ENCODE data around the gene LVRN. TPM values are rescaled to one million over a fixed set of nuclear protein-coding genes. Genes with fewer than 3 reads are reported as not detected.

Gene LVRN
- total and polyA plus RNA-seq, 2 donors (not counting 3 experiments of a cell fraction or from before 2014, with no cell fraction given), result 0.11 to 0.38 TPM

DNA sequence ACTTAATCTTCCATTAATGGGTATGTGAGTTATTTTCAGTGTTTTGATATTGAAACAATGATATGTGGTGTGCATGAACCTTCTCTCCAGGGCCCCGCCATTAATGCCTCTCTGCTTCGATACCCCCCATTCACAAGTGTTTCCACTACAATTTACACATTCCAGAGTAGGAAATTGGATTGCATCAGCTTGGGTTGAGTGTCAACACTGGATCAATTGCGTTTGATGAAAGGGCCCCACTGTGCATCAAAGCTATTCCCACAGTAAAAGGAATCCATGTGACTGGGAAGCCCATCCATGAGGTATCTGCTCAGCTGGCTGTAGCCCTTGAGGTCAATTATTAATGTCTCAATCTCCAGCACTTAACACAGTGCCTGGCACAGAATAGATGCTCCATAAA is 17.8 kb upstream of the LVRN start:
- H3K27me3 ChIP-seq (ENCODE audit: control insufficient read depth in 2 of 2, insufficient read depth in 2 of 2, low read length in 2 of 2), result no peaks in the 10 kb centered on the region
- H3K4me3 ChIP-seq (replicated peaks in 1 of 3; ENCODE audit: insufficient read depth in 1 of 3, low read depth in 1 of 3, low read length in 3 of 3), result no peak overlapping the region
- no peaks in the 10 kb centered on the region for H4K20me1 ChIP-seq (replicated peaks; ENCODE audit: control insufficient read depth, extremely low read depth, insufficient read depth, low read length)
- H3K9ac ChIP-seq (replicated peaks; ENCODE audit: extremely low read depth, insufficient read depth, low read length), result no peak overlapping the region
- H3K9me1 ChIP-seq (replicated peaks; ENCODE audit: control insufficient read depth, extremely low read depth, insufficient read depth, low read length), result no peaks in the 10 kb centered on the region
- H3K4me1 ChIP-seq (ENCODE audit: control insufficient read depth, extremely low read depth, insufficient read depth, low read length), result no peaks in the 10 kb centered on the region
- H3K36me3 ChIP-seq (ENCODE audit: control insufficient read depth in 2 of 2, extremely low read depth in 1 of 2, insufficient read depth in 2 of 2, low read length in 2 of 2), result no peaks in the 10 kb centered on the region
- H3K79me2 ChIP-seq (ENCODE audit: control insufficient read depth, insufficient read depth, low read length), result no peaks in the 10 kb centered on the region
- no peak overlapping the region for H3K4me2 ChIP-seq (ENCODE audit: insufficient read depth, low read length)
- dilution Hi-C loops (cut with MboI; ENCODE audit: extremely low pct_ligation_motif_present, low sequenced_read_pairs), result no loop called here
- CTCF ChIA-PET, result interaction anchor here (0.9 to 1.1 kb wide), 2 partner anchors 9 to 10 kb away, joined by 3 read pairs; no protein-coding TSS in a partner anchor
- POLR2A ChIA-PET, result no interaction called here
- no peak overlapping the region for H2AFZ ChIP-seq (ENCODE audit: low read depth, low read length)
- TF ChIP-seq POLR2AphosphoS5 (IDR thresholded peaks at IDR 0.05; ENCODE audit: insufficient read depth, low read depth, low read length) (no peak), POLR2A (IDR thresholded peaks at IDR 0.05; ENCODE audit: low read depth, low read length) (no peak), EZH2 (IDR thresholded peaks at IDR 0.05; ENCODE audit: borderline replicate concordance, low read depth, low read length, severe bottlenecking) (no peak), JUN (IDR thresholded peaks at IDR 0.05; ENCODE audit: borderline replicate concordance, insufficient read depth, insufficient read length, low read depth) (no peak)
- TF ChIP-seq, protein P1, sequence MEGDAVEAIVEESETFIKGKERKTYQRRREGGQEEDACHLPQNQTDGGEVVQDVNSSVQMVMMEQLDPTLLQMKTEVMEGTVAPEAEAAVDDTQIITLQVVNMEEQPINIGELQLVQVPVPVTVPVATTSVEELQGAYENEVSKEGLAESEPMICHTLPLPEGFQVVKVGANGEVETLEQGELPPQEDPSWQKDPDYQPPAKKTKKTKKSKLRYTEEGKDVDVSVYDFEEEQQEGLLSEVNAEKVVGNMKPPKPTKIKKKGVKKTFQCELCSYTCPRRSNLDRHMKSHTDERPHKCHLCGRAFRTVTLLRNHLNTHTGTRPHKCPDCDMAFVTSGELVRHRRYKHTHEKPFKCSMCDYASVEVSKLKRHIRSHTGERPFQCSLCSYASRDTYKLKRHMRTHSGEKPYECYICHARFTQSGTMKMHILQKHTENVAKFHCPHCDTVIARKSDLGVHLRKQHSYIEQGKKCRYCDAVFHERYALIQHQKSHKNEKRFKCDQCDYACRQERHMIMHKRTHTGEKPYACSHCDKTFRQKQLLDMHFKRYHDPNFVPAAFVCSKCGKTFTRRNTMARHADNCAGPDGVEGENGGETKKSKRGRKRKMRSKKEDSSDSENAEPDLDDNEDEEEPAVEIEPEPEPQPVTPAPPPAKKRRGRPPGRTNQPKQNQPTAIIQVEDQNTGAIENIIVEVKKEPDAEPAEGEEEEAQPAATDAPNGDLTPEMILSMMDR (IDR thresholded peaks at IDR 0.05; ENCODE audit: extremely low read depth in 1 of 2, insufficient read depth in 1 of 2, low read depth in 1 of 2, low read length in 2 of 2), result no peak
- H3K9me3 ChIP-seq (replicated peaks; ENCODE audit: control insufficient read depth, insufficient read depth, low read length), result no peaks in the 10 kb centered on the region
- intact Hi-C loops (cut with micrococcal nuclease), result no loop called here
- DNase-seq (ENCODE audit: low read depth, low spot score) (no peak), FAIRE-seq (no peak)
- H3K27ac ChIP-seq (ENCODE audit: insufficient read depth, low read depth, low read length), result no peak overlapping the region
- BruUV-seq (replicated peaks), result no TSS peak

DNA sequence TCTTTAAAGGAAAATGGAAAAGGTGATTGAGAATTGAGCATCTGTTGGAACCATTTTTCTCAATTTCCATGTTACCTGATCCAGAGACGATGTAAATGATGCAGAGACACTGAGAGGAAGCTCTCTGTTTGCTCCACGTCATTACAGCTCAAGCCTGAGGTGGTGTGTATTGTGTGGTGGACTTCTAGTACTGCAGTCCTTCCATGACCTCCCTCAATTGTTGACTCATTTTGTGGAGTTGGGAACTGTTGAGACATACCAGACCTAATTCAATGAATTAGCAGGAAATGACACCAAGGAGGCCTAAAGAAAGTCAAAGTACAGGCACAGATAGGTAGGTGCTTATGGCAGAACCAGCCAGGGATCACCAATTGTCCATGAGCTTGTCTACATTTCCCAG is 15.6 kb upstream of the LVRN start:
- no peak for DNase-seq (ENCODE audit: low read depth, low spot score)
- H3K9me3 ChIP-seq (replicated peaks; ENCODE audit: control insufficient read depth, insufficient read depth, low read length), result no peaks in the 10 kb centered on the region
- no peak overlapping the region for H3K4me3 ChIP-seq (replicated peaks in 1 of 3; ENCODE audit: insufficient read depth in 1 of 3, low read depth in 1 of 3, low read length in 3 of 3)
- no peaks in the 10 kb centered on the region for H3K27me3 ChIP-seq (ENCODE audit: control insufficient read depth in 2 of 2, insufficient read depth in 2 of 2, low read length in 2 of 2)
- no peaks in the 10 kb centered on the region for H3K79me2 ChIP-seq (ENCODE audit: control insufficient read depth, insufficient read depth, low read length)
- H2AFZ ChIP-seq (ENCODE audit: low read depth, low read length), result no peak overlapping the region
- H3K9ac ChIP-seq (replicated peaks; ENCODE audit: extremely low read depth, insufficient read depth, low read length), result no peak overlapping the region
- no peaks in the 10 kb centered on the region for H3K36me3 ChIP-seq (ENCODE audit: control insufficient read depth in 2 of 2, extremely low read depth in 1 of 2, insufficient read depth in 2 of 2, low read length in 2 of 2)
- FAIRE-seq, result no peak
- H3K4me1 ChIP-seq (ENCODE audit: control insufficient read depth, extremely low read depth, insufficient read depth, low read length), result no peaks in the 10 kb centered on the region
- dilution Hi-C loops (cut with MboI; ENCODE audit: extremely low pct_ligation_motif_present, low sequenced_read_pairs) (no loop called here), intact Hi-C loops (cut with micrococcal nuclease) (no loop called here)
- H3K9me1 ChIP-seq (replicated peaks; ENCODE audit: control insufficient read depth, extremely low read depth, insufficient read depth, low read length), result no peaks in the 10 kb centered on the region
- no TSS peak for BruUV-seq (replicated peaks)
- CTCF ChIA-PET, result no interaction called here
- H3K27ac ChIP-seq (ENCODE audit: insufficient read depth, low read depth, low read length), result no peak overlapping the region
- no peak for TF ChIP-seq POLR2A (IDR thresholded peaks at IDR 0.05; ENCODE audit: low read depth, low read length)
- TF ChIP-seq JUN (IDR thresholded peaks at IDR 0.05; ENCODE audit: borderline replicate concordance, insufficient read depth, insufficient read length, low read depth), result no peak
- no peak for TF ChIP-seq MYC (IDR thresholded peaks at IDR 0.05; ENCODE audit: low read depth, low read length)
- TF ChIP-seq, protein P1 (IDR thresholded peaks at IDR 0.05; ENCODE audit: extremely low read depth in 1 of 2, insufficient read depth in 1 of 2, low read depth in 1 of 2, low read length in 2 of 2), result no peak
- no peak for TF ChIP-seq FOS (IDR thresholded peaks at IDR 0.05; ENCODE audit: borderline replicate concordance, insufficient read depth, low read length)
- no peak for TF ChIP-seq EZH2 (IDR thresholded peaks at IDR 0.05; ENCODE audit: borderline replicate concordance, low read depth, low read length, severe bottlenecking)
- TF ChIP-seq POLR2AphosphoS5 (IDR thresholded peaks at IDR 0.05; ENCODE audit: insufficient read depth, low read depth, low read length), result no peak
- TF ChIP-seq, protein P2, sequence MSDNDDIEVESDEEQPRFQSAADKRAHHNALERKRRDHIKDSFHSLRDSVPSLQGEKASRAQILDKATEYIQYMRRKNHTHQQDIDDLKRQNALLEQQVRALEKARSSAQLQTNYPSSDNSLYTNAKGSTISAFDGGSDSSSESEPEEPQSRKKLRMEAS (IDR thresholded peaks at IDR 0.05; ENCODE audit: insufficient read depth, insufficient read length), result no peak
- no peak for TF ChIP-seq GATA2 (IDR thresholded peaks at IDR 0.05; ENCODE audit: insufficient read depth, insufficient read length, low read depth, low read length)
- POLR2A ChIA-PET, result no interaction called here
- no peak overlapping the region for H3K4me2 ChIP-seq (ENCODE audit: insufficient read depth, low read length)
- H4K20me1 ChIP-seq (replicated peaks; ENCODE audit: control insufficient read depth, extremely low read depth, insufficient read depth, low read length), result no peaks in the 10 kb centered on the region
